HG02798 (cell line): ENCODE results near the gene DCPS.
"Not testable (repeated sequence)": the region's sequence is repeated elsewhere in the genome, so short reads cannot be mapped to it uniquely, and the experiment has no call there.

Experiments
- ATAC-seq: cut with Tn5 transposase; IDR thresholded peaks from one replicate; pipeline ENCODE4 v1.9.1; 2021; ENCODE audit warnings: mild to moderate bottlenecking; ENCODE audit not compliant: unreplicated experiment, poor library complexity

Gene DCPS

GRCh38 chr11:126282736-126283591, 20.9 kb upstream of the DCPS start, which contains the start of gene TIRAP:
TSS of gene TIRAP (plus strand) at chr11:126283093. CDS start at chr11:126290895, 7,802 bp downstream.
- peak; percentile 71 for ATAC-seq

DNA sequence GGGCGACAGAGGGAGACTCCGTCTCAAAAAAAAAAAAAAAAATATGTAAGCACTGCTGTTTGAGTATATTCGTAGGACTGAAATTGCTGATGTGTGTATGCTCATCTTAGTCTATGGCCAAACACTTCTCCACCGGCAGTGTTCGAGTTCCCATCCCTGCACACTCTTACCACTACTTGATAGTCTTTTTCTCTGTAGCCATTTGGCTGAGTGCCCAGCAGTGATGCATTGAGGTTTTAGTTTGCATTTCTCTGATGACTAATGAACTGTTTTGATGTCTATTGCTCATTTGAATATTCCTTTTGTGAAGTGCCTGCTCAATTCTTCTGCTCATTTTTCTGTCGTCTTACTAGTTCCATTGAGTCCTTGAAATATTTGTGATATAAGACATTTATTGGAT, 19.0 kb upstream of the DCPS start:
- peak; percentile 63 for ATAC-seq

GRCh38 chr11:126288237-126288636, 15.6 kb upstream of the DCPS start:
- no peak for ATAC-seq

DNA sequence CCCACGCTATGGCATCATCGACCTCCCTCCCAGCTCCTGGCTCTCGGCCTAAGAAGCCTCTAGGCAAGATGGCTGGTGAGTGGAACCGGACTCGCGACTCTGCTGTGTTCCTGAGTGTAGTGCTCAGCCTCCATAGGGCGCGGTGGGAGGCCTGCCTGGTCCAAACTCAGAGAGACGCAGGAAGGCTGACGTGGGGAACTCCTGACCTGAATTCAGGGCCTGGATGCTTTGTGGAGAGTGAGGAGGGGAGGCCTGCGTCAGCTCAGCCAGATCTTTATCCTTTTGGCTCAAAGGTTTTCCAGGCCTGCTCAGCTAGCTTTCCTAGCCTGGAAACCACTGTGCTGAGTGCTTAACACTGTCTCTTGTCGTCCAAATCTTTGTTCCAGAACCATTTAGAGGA, 13.0 kb upstream of the DCPS start:
- no peak for ATAC-seq

- ATAC-seq, result peak; percentile 47
These were observed 10.1 kb upstream of the DCPS start for GRCh38 chr11:126293726-126294125.

GRCh38 chr11:126297004-126297403, 6.9 kb upstream of the DCPS start:
- no peak for ATAC-seq

DNA sequence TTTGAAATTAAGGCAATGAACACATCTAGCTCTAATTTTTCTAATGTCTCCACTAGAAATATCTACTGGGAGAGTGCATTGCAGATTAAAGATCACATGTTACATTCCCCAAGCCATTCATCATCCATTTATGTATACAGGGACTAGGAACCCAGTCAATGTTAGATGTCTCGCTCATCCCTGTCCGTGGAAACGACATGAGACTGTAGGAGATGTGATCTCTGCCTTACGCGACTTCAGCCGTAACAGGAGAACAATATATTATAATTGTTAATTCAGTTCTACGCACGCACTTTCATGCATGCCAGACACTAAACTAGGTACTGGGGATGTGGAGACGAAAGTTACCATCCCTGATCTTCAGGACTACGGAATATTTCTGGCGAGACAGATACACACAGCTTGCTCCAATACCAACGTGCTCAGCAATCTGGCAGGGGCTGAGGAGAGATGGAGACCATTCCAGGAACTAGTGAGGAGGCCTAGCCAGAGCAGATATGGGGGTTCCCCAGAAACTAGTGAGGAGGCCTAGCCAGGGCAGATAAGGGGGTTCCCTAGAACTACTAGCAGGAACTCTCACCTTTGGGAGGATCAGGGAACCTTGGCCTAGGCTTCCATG, 706 bp downstream of the DCPS start:
- peak; percentile 29 for ATAC-seq

- peak; percentile 66 for ATAC-seq
These were observed 1.8 kb downstream of the DCPS start for GRCh38 chr11:126305699-126306098.

DNA sequence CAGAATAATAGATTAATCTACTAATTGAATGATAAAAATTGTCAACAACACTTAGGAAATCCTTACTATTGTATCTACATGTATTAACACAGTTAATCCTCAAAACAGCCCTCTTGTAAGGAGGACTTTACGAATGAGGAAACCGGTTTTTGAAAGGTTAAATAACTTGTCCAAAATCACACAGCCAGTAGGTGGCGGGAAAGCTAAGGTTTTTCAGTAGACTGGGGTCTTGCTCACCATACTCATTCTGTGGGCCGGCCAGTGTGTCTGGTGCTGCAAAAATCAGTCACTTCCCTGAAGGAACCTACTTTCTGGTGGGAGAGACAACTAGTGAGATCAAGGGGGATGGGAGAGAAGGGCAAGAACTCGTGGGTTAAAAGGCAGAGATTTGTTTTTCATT, 3.8 kb downstream of the DCPS start:
- ATAC-seq, result no peak

DNA sequence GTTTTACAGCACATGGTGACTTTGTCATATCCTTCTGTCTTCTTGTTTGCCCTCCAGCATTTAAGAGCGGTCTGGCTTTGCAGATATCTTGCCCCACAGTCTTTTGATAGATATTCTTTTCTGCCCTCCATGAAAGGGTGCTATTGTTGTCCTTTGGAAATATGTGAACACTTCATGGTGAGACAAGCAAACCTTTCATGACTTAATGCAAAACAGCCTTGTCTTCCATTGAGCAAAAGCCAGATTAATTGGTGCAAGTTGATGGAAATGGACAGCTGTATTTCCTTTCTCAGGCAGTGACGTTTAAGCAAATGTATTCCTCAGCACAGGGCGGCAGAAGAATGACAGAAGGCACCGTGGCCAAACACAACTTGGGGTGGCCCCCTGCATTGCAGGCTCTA, 4.4 kb downstream of the DCPS start:
- ATAC-seq, result no peak

DNA sequence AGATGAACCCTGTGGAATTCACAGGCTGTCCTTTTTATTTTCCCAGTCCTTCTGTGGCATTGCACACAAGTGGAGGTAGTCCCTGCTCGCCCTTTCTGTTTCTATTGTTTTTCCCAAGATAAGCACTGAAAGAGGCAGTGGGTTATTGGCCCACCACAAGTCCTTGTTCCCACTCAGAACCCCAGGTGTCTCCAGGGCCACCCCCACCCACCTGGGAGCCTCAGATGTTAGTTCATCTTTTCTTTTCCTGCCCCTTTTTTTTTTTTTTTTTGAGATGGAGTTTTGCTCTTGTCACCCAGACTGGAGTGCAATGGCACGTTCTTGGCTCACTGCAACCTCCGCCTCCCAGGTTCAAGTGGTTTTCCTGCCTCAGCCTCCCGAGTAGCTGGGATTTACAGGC, 4.9 kb downstream of the DCPS start:
- ATAC-seq, result not testable (repeated sequence)

DNA sequence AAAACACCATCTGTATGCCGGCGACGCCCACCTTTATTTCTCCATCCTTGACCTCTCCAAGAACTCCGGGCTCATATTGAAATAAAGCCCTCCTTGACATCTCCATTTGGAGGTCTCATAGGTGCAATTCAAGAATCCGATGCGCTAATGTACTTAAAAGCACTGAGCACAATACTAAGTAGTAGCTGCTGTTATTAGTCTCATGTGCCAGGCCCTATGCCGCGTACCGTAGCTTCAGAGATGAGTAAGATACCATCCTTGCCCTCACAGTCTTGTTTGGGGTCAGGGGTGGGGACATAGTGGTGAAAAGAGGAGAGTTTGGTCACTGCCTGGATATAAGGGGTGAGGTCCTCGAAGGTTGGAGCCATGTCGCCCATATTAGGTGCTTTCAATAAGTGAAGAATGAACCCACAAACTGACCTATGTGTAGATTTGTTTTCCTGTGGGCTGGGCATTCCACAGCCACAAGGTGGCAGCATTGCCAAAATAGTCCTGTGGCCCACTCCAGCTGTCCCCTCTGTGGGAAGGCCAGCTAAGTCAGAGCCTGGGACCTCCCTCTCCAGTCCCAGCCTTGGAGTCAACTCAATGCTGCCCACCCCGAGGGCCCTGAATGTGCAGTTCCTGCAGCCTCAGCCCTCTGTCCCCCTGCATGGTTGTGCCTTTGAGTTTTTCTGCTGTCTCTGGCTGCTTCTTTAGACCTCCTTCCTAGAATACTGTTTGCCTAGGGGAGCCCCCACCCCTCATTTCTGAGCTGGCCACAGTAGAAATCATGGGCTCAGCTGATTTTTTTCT, 6.5 kb downstream of the DCPS start:
- peak; percentile 39 for ATAC-seq

DNA sequence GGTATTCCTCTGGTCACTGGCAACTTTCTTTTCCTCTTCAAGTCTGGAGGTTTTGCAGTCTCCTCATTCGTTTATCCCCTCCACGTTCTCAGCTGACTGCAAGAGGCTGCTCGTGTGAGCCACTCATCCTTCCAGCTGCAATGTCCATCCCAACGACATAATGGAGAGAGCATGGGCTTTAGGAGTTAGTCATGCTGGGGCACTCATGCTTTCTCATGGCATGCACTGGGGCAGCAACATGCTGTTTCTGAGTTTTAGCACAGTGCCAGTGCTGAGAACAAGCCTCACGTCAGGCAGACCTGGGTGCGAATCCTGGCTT, 7.1 kb downstream of the DCPS start:
- ATAC-seq, result no peak

- peak; percentile 76 for ATAC-seq
These were observed 7.8 kb downstream of the DCPS start for GRCh38 chr11:126311401-126312291.

DNA sequence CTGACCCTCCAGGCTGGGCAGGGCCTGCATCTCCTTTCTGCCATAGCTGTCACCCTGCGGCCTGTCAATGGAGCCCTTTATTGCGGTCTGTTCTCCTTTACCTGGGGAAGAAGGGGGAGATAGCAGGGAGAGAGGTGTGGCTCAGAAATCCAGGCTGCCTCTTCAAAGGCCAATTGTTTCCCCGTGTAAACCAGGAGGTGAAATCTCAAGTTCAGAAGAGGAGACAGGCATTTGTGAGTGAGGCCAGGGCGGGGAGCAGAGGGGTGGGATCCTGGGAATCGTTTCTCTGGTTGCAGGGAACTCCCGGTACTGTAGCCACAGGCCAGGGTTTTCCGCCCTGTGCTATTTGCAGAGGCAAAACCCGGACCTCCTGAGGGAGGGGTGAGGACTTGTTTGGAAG, 9.1 kb downstream of the DCPS start:
- ATAC-seq, result no peak

DNA sequence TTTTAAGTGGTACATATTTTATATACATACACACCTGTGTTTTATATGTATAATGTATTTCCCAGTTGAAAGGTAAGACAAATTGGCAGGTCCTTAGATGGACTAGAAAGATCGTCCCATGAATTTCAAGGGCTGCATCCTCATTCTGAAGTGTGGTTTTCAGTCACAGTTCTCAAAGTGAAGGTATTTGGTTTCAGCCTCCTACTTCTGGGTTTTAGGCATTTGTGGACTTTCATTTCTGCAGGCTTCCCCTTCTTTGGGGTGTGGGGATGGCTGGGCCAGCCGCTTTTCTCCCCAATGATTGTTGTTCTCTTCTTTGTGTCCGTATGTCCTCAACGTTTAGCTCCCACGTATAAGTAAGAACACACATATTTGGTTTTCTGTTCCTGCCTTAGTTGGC, 10.0 kb downstream of the DCPS start:
- ATAC-seq, result no peak

- no peak for ATAC-seq
These were observed 13.5 kb downstream of the DCPS start for GRCh38 chr11:126317432-126317755.

DNA sequence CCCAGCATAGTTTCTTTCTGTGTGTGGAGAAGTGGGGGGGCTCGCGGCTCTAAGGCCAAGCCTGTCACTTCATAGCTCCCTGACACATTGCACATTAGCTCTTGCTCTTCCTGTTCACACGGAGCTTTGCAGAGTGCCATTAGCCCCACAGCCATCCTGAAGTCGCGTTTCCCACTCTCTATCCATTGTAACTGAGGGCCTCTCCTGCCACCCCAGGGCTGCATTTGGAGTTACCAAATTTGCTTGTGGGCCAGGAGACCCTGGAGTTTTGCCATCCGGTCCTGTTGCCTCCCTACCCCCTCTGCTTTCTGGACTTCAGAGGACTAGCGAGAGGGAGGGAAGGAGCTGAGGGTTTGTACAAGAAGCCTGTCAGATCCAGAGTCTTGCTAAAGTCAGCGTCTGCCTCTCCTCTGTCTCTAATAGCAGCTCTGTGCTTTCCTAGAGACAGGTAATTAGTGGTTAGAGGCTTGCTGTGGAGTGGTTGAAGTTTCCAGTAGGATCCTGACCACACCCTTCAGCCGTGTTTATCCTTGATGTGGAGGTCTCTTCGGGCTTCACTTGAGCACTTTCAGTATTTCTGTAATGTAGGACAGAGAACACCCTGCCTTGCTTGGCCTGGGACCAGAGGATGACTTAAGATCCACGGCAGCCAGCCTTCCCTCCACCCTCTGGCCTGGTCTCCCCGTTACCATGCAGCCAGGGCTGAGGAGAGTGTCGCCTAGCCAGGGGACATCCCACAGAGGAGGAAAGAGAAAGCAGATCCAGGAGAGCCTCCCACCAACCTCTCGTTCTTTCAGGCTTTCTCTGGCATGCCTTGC, 14.1 kb downstream of the DCPS start:
- peak; percentile 35 for ATAC-seq

DNA sequence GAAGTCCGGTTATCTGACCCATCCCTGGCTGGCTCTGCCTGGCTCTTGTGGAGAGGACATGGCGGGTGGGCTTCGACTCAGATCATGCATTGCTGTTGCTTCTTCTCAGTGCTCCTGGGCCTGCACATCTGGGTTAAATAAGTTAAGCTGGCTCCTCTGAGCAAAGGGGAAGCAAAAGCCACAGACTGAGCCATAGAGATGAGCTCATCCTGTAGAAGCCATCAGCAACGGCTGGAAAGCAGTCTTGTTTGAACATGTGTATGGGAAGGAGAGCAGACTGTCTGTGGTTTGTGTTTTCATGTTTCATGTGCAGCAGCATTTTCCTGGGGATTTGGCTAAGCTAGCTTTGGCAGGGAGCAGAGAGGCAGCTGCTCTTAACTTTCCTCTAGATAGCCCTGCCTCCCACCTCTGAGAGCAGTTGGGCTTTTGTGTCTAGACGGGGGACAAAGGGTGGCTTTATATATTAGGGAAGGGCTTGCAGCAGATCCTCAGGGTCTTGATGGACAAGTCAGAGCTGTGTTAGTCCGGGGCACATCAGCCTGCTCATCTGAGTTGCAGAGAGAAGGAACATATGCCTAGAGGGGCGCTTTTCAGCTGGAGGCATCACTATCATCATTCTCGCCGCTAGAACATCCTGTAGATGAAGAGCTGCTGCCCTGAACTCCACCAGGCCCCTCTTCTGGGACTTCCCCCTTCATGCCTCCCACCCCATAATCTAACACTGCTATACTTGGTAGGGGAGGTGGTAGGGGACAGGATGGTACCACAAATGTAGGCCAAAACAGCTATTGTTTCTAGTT, 14.9 kb downstream of the DCPS start:
- peak; percentile 88 for ATAC-seq
